NCI-H345 treated with DMSO at 0.1 percent for 48 hours (cell line): ENCODE results near the gene IL1A.

Experiments used
- DNase-seq: peaks from one replicate; lab custom pipeline; 2025; ENCODE audit not compliant: unreplicated experiment; lab: John Stamatoyannopoulos, UW

The IL1A gene

GRCh38 chr2:112818094-112818902 lies 34.0 kb upstream of the IL1A start:
- no peak for DNase-seq

GRCh38 chr2:112817082-112817689 lies 32.9 kb upstream of the IL1A start:
- DNase-seq: no peak

GRCh38 chr2:112814278-112814677 lies 30.0 kb upstream of the IL1A start:
- no peak for DNase-seq

- DNase-seq: no peak
Observed at GRCh38 chr2:112813280-112813966, 29.1 kb upstream of the IL1A start.

GRCh38 chr2:112812318-112813267 lies 28.3 kb upstream of the IL1A start:
- no peak for DNase-seq

GRCh38 chr2:112811841-112812306 lies 27.6 kb upstream of the IL1A start:
- no peak for DNase-seq

GRCh38 chr2:112811276-112811831 lies 27.1 kb upstream of the IL1A start:
- DNase-seq: no peak

GRCh38 chr2:112809112-112809511 lies 24.8 kb upstream of the IL1A start:
- no peak for DNase-seq

GRCh38 chr2:112807233-112807807 lies 23.0 kb upstream of the IL1A start:
- no peak for DNase-seq

- no peak for DNase-seq
Observed at GRCh38 chr2:112805542-112805941, 21.2 kb upstream of the IL1A start.

- DNase-seq: no peak
Observed at GRCh38 chr2:112803691-112804521, 19.6 kb upstream of the IL1A start.

- DNase-seq: no peak
Observed at GRCh38 chr2:112800881-112801583, 16.7 kb upstream of the IL1A start.

- no peak for DNase-seq
Observed at GRCh38 chr2:112798979-112799975, 15.0 kb upstream of the IL1A start.

GRCh38 chr2:112796486-112796885 lies 12.2 kb upstream of the IL1A start:
- DNase-seq: no peak

- DNase-seq: no peak
Observed at GRCh38 chr2:112795774-112796173, 11.5 kb upstream of the IL1A start.

- no peak for DNase-seq
Observed at GRCh38 chr2:112794841-112795240, 10.5 kb upstream of the IL1A start.

GRCh38 chr2:112794131-112794733 lies 9.9 kb upstream of the IL1A start:
- DNase-seq: no peak
